Mesendoderm (in vitro differentiated cells): ENCODE results near the gene FGF18.

ENCODE experiments used
- DNase-seq: peaks from one replicate; pipeline ENCODE4 v3.0.0; 2013
- H2AK5ac ChIP-seq: 2 replicates; pipeline ENCODE4 v1.6.1; 2013; ENCODE audit warnings: low read length, inconsistent platforms
- H2BK120ac ChIP-seq: 2 replicates; pipeline ENCODE4 v1.6.1; 2013; ENCODE audit warnings: low read depth, mild to moderate bottlenecking, low read length, moderate library complexity, mixed read lengths
- H2BK15ac ChIP-seq: replicated peaks from 2 replicates; pipeline ENCODE4 v1.6.1; 2013; ENCODE audit warnings: low read depth, mild to moderate bottlenecking, moderate library complexity
- H2BK5ac ChIP-seq: 2 replicates; pipeline ENCODE4 v1.6.1; 2013; ENCODE audit warnings: low read length, inconsistent platforms
- H3K18ac ChIP-seq: 2 replicates; pipeline ENCODE4 v1.6.1; 2013; ENCODE audit warnings: mild to moderate bottlenecking, low read length, mixed read lengths
- H3K23ac ChIP-seq: one replicate; pipeline ENCODE4 v1.6.1; 2013; ENCODE audit warnings: low read length
- H3K27ac ChIP-seq: 2 replicates; pipeline ENCODE4 v1.5.1; 2013; ENCODE audit warnings: low read depth, mild to moderate bottlenecking, inconsistent platforms, low read length, moderate library complexity
- H3K27me3 ChIP-seq: 2 replicates; pipeline ENCODE4 v1.6.1; 2013; ENCODE audit warnings: low read length, control low read depth, mild to moderate bottlenecking, inconsistent platforms; ENCODE audit not compliant: insufficient read depth, poor library complexity
- H3K36me3 ChIP-seq: 2 replicates; pipeline ENCODE4 v1.6.1; 2013; ENCODE audit warnings: low read length, inconsistent platforms; ENCODE audit not compliant: control insufficient read depth, insufficient read depth
- H3K4ac ChIP-seq: one replicate; pipeline ENCODE4 v1.6.1; 2013; ENCODE audit warnings: low read depth, mild to moderate bottlenecking, low read length, moderate library complexity
- H3K4me1 ChIP-seq: 2 replicates; pipeline ENCODE4 v1.6.1; 2013; ENCODE audit warnings: low read depth, low read length, inconsistent platforms; ENCODE audit not compliant: control insufficient read depth
- H3K4me2 ChIP-seq: 2 replicates; pipeline ENCODE4 v1.6.1; 2013; ENCODE audit warnings: low read length
- H3K4me3 ChIP-seq: 2 replicates; pipeline ENCODE4 v1.5.1; 2013; ENCODE audit warnings: mild to moderate bottlenecking, low read length
- H3K56ac ChIP-seq: one replicate; pipeline ENCODE4 v1.6.1; 2013; ENCODE audit warnings: low read length
- H3K79me1 ChIP-seq: 2 replicates; pipeline ENCODE4 v1.6.1; 2013; ENCODE audit warnings: low read length, inconsistent platforms
- H3K79me2 ChIP-seq: 2 replicates; pipeline ENCODE4 v1.6.1; 2013; ENCODE audit warnings: mild to moderate bottlenecking, low read length; ENCODE audit not compliant: control insufficient read depth, insufficient read depth
- H3K9ac ChIP-seq: 2 replicates; pipeline ENCODE4 v1.6.1; 2013; ENCODE audit warnings: low read length, inconsistent platforms
- H4K5ac ChIP-seq: one replicate; pipeline ENCODE4 v1.6.1; 2013; ENCODE audit warnings: low read length
- H4K8ac ChIP-seq: one replicate; pipeline ENCODE4 v1.6.1; 2013; ENCODE audit warnings: low read depth, mild to moderate bottlenecking, control low read depth, low read length, moderate library complexity
- WGBS: extraction: QIAGEN DNeasy Blood & Tissue Kit; methylation state at CpG from one replicate; pipeline ENCODE4 v1.1.7; 2013; ENCODE audit warnings: low lambda C conversion rate, missing lambda C conversion rate; ENCODE audit not compliant: insufficient coverage; ENCODE audit errors: extremely low coverage; 5-methylcytosine and 5-hydroxymethylcytosine counted together

Gene FGF18

GRCh38 chr5:171469326-171469725 is 49.9 kb downstream of the FGF18 start:
- WGBS: no CpG with 5 or more reads among the region's 4 CpGs

DNA sequence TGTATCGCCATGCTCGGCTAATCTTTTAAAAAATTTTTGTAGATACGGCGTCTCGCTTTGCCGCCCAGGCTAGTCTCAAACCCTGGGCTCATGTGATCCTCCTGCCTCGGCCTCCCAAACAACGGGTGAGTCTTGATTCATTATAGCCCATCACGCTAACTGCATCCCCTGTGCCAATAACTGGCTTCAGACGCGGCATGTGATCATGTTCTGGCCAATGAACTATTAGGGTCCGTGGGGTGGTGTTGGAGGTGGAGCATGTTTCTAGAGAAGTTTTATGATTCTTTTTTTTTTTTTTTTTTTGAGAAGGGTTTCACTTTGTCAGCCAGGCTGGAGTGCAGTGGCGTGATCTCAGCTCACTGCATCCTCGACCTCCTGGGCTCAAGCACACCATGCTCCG is 51.0 kb downstream of the FGF18 start:
- no peak for DNase-seq
- Histone ChIP-seq H3K56ac (no peak overlapping the region), H2BK120ac (no peak overlapping the region), H3K79me1 (no peaks in the 10 kb centered on the region), H3K4me3 (no peak overlapping the region), H3K79me2 (no peaks in the 10 kb centered on the region), H3K4ac (no peak overlapping the region), H4K5ac (no peak overlapping the region), H3K36me3 (no peaks in the 10 kb centered on the region), H3K27ac (no peak overlapping the region), H2AK5ac (no peak overlapping the region), H2BK15ac (no peak overlapping the region), H3K4me2 (no peak overlapping the region), H3K23ac (no peak overlapping the region), H2BK5ac (no peak overlapping the region), H3K18ac (no peak overlapping the region), H3K4me1 (no peaks in the 10 kb centered on the region), H4K8ac (no peak overlapping the region), H3K27me3 (no peaks in the 10 kb centered on the region), H3K9ac (no peak overlapping the region)
- WGBS: no CpG with 5 or more reads among the region's 15 CpGs

More at GRCh38 chr5:171469326-171469725, 49.9 kb downstream of the FGF18 start:
- Histone ChIP-seq H3K4me1 (no peaks in the 10 kb centered on the region), H2BK5ac (no peak overlapping the region), H3K9ac (no peak overlapping the region), H3K79me1 (no peaks in the 10 kb centered on the region), H3K56ac (no peak overlapping the region), H3K79me2 (no peaks in the 10 kb centered on the region), H4K5ac (no peak overlapping the region), H3K27ac (no peak overlapping the region), H3K4me2 (no peak overlapping the region), H2BK120ac (no peak overlapping the region), H3K23ac (no peak overlapping the region), H2BK15ac (no peak overlapping the region), H3K27me3 (no peaks in the 10 kb centered on the region), H3K36me3 (no peaks in the 10 kb centered on the region), H4K8ac (no peak overlapping the region), H2AK5ac (no peak overlapping the region), H3K4ac (no peak overlapping the region), H3K18ac (no peak overlapping the region), H3K4me3 (no peak overlapping the region)
- DNase-seq: no peak

DNA sequence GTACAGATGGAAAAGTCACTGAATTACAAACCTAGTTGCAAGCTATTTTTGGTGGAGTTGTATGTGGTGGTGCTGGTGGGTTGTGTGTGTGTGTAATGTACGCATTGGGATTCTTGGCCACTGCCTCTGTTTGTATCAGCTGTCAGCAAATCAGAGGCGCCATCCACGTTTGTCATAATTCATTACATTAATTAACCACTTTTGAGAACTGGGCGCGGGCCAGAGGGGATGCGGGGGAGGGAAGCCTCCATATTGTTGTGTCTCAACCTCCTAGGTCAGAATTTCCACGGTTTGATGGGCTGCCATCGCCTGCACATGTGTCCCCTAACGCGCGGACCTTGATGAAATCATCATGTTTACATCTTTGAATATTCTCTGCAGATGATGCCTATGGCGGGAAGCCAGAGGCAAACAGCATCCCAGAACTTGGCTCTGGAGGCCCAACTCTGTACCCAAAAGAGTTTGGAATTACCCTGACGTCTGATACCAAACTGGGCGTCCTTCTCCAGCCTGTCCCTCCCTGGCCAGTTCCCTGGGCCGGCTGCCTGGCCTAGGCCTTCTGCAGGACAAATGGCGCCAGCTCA is 54.9 kb downstream of the FGF18 start:
- Histone ChIP-seq H4K8ac (no peak overlapping the region), H3K23ac (no peak overlapping the region), H3K27me3 (no peaks in the 10 kb centered on the region), H2AK5ac (no peak overlapping the region), H3K4me3 (no peak overlapping the region), H3K27ac (no peak overlapping the region), H3K36me3 (no peaks in the 10 kb centered on the region), H2BK120ac (no peak overlapping the region), H3K9ac (no peak overlapping the region), H3K56ac (no peak overlapping the region), H3K18ac (no peak overlapping the region), H3K4me2 (no peak overlapping the region), H3K4ac (no peak overlapping the region), H3K79me1 (no peaks in the 10 kb centered on the region), H3K79me2 (no peaks in the 10 kb centered on the region), H4K5ac (no peak overlapping the region), H3K4me1 (peaks cover 4% of the 10 kb centered on the region), H2BK15ac (no peak overlapping the region), H2BK5ac (no peak overlapping the region)
- no peak for DNase-seq
- no CpG with 5 or more reads among the region's 16 CpGs for WGBS

DNA sequence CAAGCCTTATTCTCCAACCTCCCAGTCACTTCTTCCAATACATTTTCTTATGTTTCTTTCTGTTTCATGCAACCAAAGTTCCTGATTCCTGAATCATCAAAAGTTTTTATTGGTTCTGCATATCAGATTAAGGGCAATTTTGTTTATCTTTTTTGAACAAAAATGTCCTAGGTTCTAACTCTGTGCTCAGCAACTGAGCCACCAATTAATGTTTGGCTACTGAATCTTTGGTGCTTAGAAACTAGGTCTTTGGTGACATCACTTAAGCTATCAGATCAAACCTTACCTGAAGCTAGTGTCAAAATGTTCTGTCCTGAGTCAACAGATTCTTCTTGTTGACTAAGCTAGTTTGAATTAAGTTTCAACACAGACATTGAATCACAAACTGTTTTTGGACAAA is 56.1 kb downstream of the FGF18 start:
- H4K5ac ChIP-seq: no peak overlapping the region
- H3K18ac ChIP-seq: no peak overlapping the region
- H3K9ac ChIP-seq: no peak overlapping the region
- H3K4me1 ChIP-seq: peaks cover 5% of the 10 kb centered on the region
- no peak overlapping the region for H3K4me2 ChIP-seq
- DNase-seq: no peak
- H3K56ac ChIP-seq: no peak overlapping the region
- H3K4ac ChIP-seq: no peak overlapping the region
- H3K23ac ChIP-seq: no peak overlapping the region
- no peaks in the 10 kb centered on the region for H3K79me1 ChIP-seq
- H3K79me2 ChIP-seq: no peaks in the 10 kb centered on the region
- no peak overlapping the region for H2AK5ac ChIP-seq
- H3K27ac ChIP-seq: no peak overlapping the region
- H3K27me3 ChIP-seq: no peaks in the 10 kb centered on the region
- H2BK15ac ChIP-seq: no peak overlapping the region
- H4K8ac ChIP-seq: no peak overlapping the region
- H2BK5ac ChIP-seq: no peak overlapping the region
- no peaks in the 10 kb centered on the region for H3K36me3 ChIP-seq
- no peak overlapping the region for H2BK120ac ChIP-seq
- no peak overlapping the region for H3K4me3 ChIP-seq

DNA sequence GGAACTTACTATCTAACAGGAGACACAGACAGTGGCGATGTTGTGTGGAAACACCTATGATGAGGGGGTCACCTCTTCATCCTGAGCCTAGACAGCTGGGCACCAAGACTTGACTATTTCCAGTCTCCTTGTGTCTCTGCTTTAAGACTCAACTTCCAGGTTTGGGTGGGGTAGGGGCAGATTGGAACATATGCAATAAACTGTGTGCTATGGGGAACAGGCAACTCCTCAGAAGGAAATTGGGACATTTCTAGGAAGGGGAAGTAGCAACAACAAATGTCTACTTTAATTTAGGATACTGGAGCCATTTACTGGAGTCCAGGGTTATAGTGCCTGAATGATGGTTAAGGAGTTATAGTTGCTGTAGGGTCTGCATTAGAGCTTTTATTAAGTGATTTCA is 57.3 kb downstream of the FGF18 start:
- Histone ChIP-seq H3K9ac (no peak overlapping the region), H3K56ac (no peak overlapping the region), H2BK15ac (no peak overlapping the region), H3K23ac (no peak overlapping the region), H3K4me2 (no peak overlapping the region), H4K8ac (no peak overlapping the region), H3K18ac (no peak overlapping the region), H2BK5ac (no peak overlapping the region), H3K4ac (no peak overlapping the region), H3K27me3 (no peaks in the 10 kb centered on the region), H4K5ac (no peak overlapping the region), H3K4me3 (no peak overlapping the region), H3K79me1 (no peaks in the 10 kb centered on the region), H2AK5ac (no peak overlapping the region), H3K4me1 (peaks cover 5% of the 10 kb centered on the region), H2BK120ac (no peak overlapping the region), H3K79me2 (no peaks in the 10 kb centered on the region), H3K36me3 (no peaks in the 10 kb centered on the region), H3K27ac (no peak overlapping the region)
- no peak for DNase-seq
- WGBS: no CpG with 5 or more reads among the region's 1 CpG

DNA sequence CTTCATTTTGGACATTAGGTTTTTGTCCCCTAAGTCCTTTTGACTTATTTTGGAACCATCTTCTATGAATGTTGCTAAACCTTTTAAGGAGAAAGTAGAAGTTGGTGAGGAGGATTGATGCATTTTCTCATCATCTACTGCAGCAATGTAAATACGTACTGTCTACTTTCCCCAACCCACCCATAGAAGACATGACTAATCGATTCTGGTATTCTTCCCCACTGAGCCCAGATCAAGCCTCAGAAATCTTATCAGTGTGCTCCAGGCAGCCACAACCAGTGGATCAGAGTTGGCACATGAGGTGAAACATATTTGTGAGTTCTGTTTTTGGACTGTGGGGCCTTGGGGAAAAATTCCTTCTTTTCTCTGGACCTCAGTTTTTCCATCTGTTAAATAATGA is 57.7 kb downstream of the FGF18 start:
- H3K4ac ChIP-seq: no peak overlapping the region
- H3K23ac ChIP-seq: no peak overlapping the region
- no peak overlapping the region for H3K56ac ChIP-seq
- no peak overlapping the region for H3K4me3 ChIP-seq
- WGBS: no CpG with 5 or more reads among the region's 2 CpGs
- H3K36me3 ChIP-seq: no peaks in the 10 kb centered on the region
- H3K4me1 ChIP-seq: peaks cover 5% of the 10 kb centered on the region
- no peak overlapping the region for H3K4me2 ChIP-seq
- H3K27me3 ChIP-seq: no peaks in the 10 kb centered on the region
- no peak overlapping the region for H3K9ac ChIP-seq
- no peak overlapping the region for H3K27ac ChIP-seq
- H2BK5ac ChIP-seq: no peak overlapping the region
- no peak overlapping the region for H2BK15ac ChIP-seq
- no peaks in the 10 kb centered on the region for H3K79me2 ChIP-seq
- no peak overlapping the region for H2BK120ac ChIP-seq
- no peak overlapping the region for H3K18ac ChIP-seq
- no peak overlapping the region for H4K5ac ChIP-seq
- H3K79me1 ChIP-seq: no peaks in the 10 kb centered on the region
- no peak for DNase-seq
- no peak overlapping the region for H4K8ac ChIP-seq
- H2AK5ac ChIP-seq: no peak overlapping the region
